Muscle of leg (tissue), 11 donors: ENCODE results near the gene TAF5. TPM values are rescaled to one million over a fixed set of nuclear protein-coding genes. Genes with fewer than 3 reads are reported as not detected.

ENCODE experiments used
- DNase-seq: peaks from one replicate; pipeline ENCODE4 v3.0.0; 2013
- H3K27ac ChIP-seq: one replicate; pipeline ENCODE4 v1.5.1; 2013; ENCODE audit warnings: mild to moderate bottlenecking, low read length, control low read depth
- H3K27me3 ChIP-seq: one replicate; pipeline ENCODE4 v1.6.1; 2013; ENCODE audit warnings: low read length; ENCODE audit not compliant: control insufficient read depth, insufficient read depth
- H3K36me3 ChIP-seq: one replicate; pipeline ENCODE4 v1.6.1; 2013; ENCODE audit warnings: low read length; ENCODE audit not compliant: control insufficient read depth, insufficient read depth
- H3K4me1 ChIP-seq: one replicate; pipeline ENCODE4 v1.6.1; 2013; ENCODE audit warnings: low read length; ENCODE audit not compliant: control insufficient read depth, insufficient read depth
- H3K4me3 ChIP-seq: one replicate; pipeline ENCODE4 v1.5.1; 2013; ENCODE audit warnings: low read length, control low read depth
- H3K9me3 ChIP-seq: replicated peaks from 2 replicates; pipeline ENCODE4 v1.6.1; 2013; ENCODE audit warnings: low read depth, low read length; ENCODE audit not compliant: control insufficient read depth
- WGBS: methylation state at CpG from one replicate; pipeline ENCODE4 v1.1.5; 2013; ENCODE audit warnings: missing lambda C conversion rate; ENCODE audit not compliant: insufficient coverage; 5-methylcytosine and 5-hydroxymethylcytosine counted together
- polyA plus RNA-seq, 8 donors: library from polyadenylated mRNA; unstranded; fragments of 120-200 nt; gene quantifications; one replicate each; pipeline versions ENCODE4 v1.2.1 to v1.2.3, GENCODE V29; 2013; ENCODE audit warnings: inconsistent platforms in 1 of 8, low replicate concordance in 1 of 8; ENCODE audit not compliant: insufficient read length in 8 of 8, insufficient read depth in 1 of 8
- total RNA-seq: library from RNA; stranded (reverse); fragments of 120-200 nt; gene quantifications from one replicate; pipeline ENCODE4 v1.2.4, GENCODE V29; 2013

TAF5 gene
- total and polyA plus RNA-seq, 9 donors = 3.3 to 5.4 (median 4.1) TPM

DNA sequence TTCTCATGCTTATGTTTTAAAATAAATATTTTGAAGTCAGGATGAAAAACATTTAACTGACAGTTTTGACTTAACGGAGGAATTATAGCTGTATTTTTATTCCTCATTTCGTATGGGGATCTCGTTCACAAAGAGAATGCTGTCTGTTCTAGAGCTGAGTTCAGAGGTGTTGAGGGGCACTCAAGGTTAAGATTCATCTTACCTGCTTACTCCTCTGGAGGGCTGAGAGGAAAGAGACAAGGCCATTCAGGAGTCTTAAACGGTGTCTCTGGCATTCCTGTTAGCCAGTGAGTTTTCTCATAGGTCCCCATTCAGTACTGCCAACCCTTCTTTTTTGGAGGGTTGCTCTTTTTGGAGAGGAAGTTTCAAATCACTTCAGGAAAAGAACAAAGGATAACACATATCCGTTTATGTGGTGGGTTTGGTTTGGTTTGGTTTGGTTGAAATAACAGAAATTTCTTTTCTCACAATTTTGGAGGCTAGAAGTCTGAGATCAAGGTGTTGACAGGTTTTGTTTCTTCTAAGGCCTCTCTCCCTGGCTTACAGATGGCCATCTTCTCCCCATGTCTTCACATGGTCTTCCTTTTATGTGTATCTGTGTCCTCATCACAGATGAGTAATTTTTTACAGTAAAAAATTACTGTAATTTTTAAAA is 61.3 kb downstream of the TAF5 start:
- H3K9me3 ChIP-seq = no peaks in the 10 kb centered on the region
- 89% methylated on average over 3 of the region's 5 CpGs for WGBS
- no peak overlapping the region for H3K4me3 ChIP-seq
- no peaks in the 10 kb centered on the region for H3K4me1 ChIP-seq
- no peak for DNase-seq
- no peaks in the 10 kb centered on the region for H3K27me3 ChIP-seq
- no peak overlapping the region for H3K27ac ChIP-seq
- peaks cover 66% of the 10 kb centered on the region for H3K36me3 ChIP-seq

DNA sequence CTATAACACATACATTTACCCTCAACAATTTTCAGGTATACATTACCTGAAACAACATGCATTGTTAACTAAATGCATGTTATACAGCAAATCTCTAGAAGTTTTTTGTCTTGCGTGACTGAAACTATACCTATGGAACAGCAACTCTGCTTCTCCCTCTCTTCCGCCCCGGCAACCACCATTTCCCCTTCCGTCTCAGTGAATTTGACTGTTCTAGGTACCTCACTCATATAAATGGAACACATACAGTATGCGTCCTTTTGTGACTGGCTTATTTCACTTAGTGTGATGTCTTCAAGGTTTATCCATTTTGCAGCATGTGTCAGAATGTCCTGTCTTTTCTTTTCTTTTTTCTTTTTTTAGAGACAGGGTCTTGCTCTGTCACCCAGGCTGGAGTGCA is 61.9 kb downstream of the TAF5 start:
- Histone ChIP-seq H3K4me1 (no peaks in the 10 kb centered on the region), H3K9me3 (no peaks in the 10 kb centered on the region), H3K27me3 (no peaks in the 10 kb centered on the region), H3K4me3 (no peak overlapping the region), H3K36me3 (peaks cover 67% of the 10 kb centered on the region), H3K27ac (no peak overlapping the region)
- DNase-seq = no peak
- 100% methylated on average over 1 of the region's 5 CpGs for WGBS

GRCh38 chr10:103431902-103432301 is 64.1 kb downstream of the TAF5 start:
- 82% methylated on average over 8 of the region's 8 CpGs for WGBS
- H3K27me3 ChIP-seq = no peaks in the 10 kb centered on the region
- no peaks in the 10 kb centered on the region for H3K9me3 ChIP-seq
- no peaks in the 10 kb centered on the region for H3K4me1 ChIP-seq
- peaks cover 64% of the 10 kb centered on the region for H3K36me3 ChIP-seq
- no peak overlapping the region for H3K4me3 ChIP-seq
- DNase-seq = no peak
- H3K27ac ChIP-seq = no peak overlapping the region

GRCh38 chr10:103433858-103434257 is 66.1 kb downstream of the TAF5 start:
- peaks cover 66% of the 10 kb centered on the region for H3K36me3 ChIP-seq
- H3K27me3 ChIP-seq = no peaks in the 10 kb centered on the region
- H3K4me1 ChIP-seq = no peaks in the 10 kb centered on the region
- no peak overlapping the region for H3K27ac ChIP-seq
- WGBS = 80% methylated on average over 1 of the region's 2 CpGs
- no peaks in the 10 kb centered on the region for H3K9me3 ChIP-seq
- peak; percentile 38 for DNase-seq
- H3K4me3 ChIP-seq = no peak overlapping the region

Other genes with a start within 250 kb of the TAF5 start
- gene NT5C2, start 174.7 kb upstream of the TAF5 start, total RNA-seq = 84.1 TPM
- gene NT5C2, start 174.7 kb upstream of the TAF5 start, polyA plus RNA-seq = 100 to 1,000 TPM; 102 to 179 (median 125) TPM
- not detected for gene RPEL1, start 122.1 kb upstream of the TAF5 start, total RNA-seq
- gene RPEL1, start 122.1 kb upstream of the TAF5 start, polyA plus RNA-seq = under 1 TPM in 4 of 8 donors, not detected in 4; 0.08 to 0.12 (median 0.10) TPM
- gene INA, start 90.8 kb upstream of the TAF5 start, total RNA-seq = 0.13 TPM
- under 1 TPM; 0.06 to 0.73 (median 0.22) TPM for gene INA, start 90.8 kb upstream of the TAF5 start, polyA plus RNA-seq
- gene PCGF6, start 16.8 kb upstream of the TAF5 start, total RNA-seq = 9.4 TPM
- 1 to 10 TPM; 7.6 to 9.8 (median 8.9) TPM for gene PCGF6, start 16.8 kb upstream of the TAF5 start, polyA plus RNA-seq
- 543 TPM for gene ATP5MK, start 28.5 kb downstream of the TAF5 start, total RNA-seq
- gene ATP5MK, start 28.5 kb downstream of the TAF5 start, polyA plus RNA-seq = 100 to 1,000 TPM; 219 to 293 (median 242) TPM
- gene PDCD11, start 28.6 kb downstream of the TAF5 start, total RNA-seq = 26.6 TPM
- 10 to 100 TPM; 23.5 to 30.3 (median 26.5) TPM for gene PDCD11, start 28.6 kb downstream of the TAF5 start, polyA plus RNA-seq
- gene CALHM2, start 84.4 kb downstream of the TAF5 start, total RNA-seq = 10.5 TPM
- 10 to 100 TPM; 15.0 to 25.9 (median 18.6) TPM for gene CALHM2, start 84.4 kb downstream of the TAF5 start, polyA plus RNA-seq
- not detected for gene CALHM1, start 90.9 kb downstream of the TAF5 start, total RNA-seq
- gene CALHM1, start 90.9 kb downstream of the TAF5 start, polyA plus RNA-seq = under 1 TPM in 6 of 8 donors, not detected in 2; 0.05 to 0.43 (median 0.08) TPM
- gene CALHM3, start 111.3 kb downstream of the TAF5 start, total RNA-seq = not detected
- under 1 TPM in 1 of 8 donors, not detected in 7; 0.13 TPM for gene CALHM3, start 111.3 kb downstream of the TAF5 start, polyA plus RNA-seq
- 19.8 TPM for gene NEURL1, start 125.7 kb downstream of the TAF5 start, total RNA-seq
- 10 to 100 TPM; 12.0 to 30.3 (median 18.0) TPM for gene NEURL1, start 125.7 kb downstream of the TAF5 start, polyA plus RNA-seq